Left lung (tissue), 10 donors: Measurements from ENCODE around the gene PRSS16. TPM values are rescaled to one million over a fixed set of nuclear protein-coding genes. Genes with fewer than 3 reads are reported as not detected.

ENCODE experiments used
- ATAC-seq: fragments of 200-7000 bp; cut with Tn5 transposase; one replicate; pipeline ENCODE4 v1.9.1; 2020; ENCODE audit warnings: moderate library complexity
- DNase-seq, 4 donors: peaks; one replicate each; pipeline ENCODE4 v3.0.0-alpha.2; 2013 to 2020
- H3K27ac ChIP-seq, 2 donors: fragments of 200-600 bp; sonication (generic) in 1 of 2; one replicate each; pipeline versions ENCODE4 v1.5.0 to v1.8.0; 2020 to 2021
- H3K27me3 ChIP-seq, 2 donors: fragments of 200-600 bp; sonication (generic) in 1 of 2; one replicate each; pipeline versions ENCODE4 v1.5.0 to v1.8.0; 2020 to 2021
- H3K36me3 ChIP-seq, 2 donors: fragments of 200-600 bp; sonication (generic) in 1 of 2; one replicate each; pipeline versions ENCODE4 v1.5.0 to v1.8.0; 2020 to 2021
- H3K4me1 ChIP-seq, 2 donors: fragments of 200-600 bp; one replicate each; pipeline ENCODE4 v1.8.0; 2021
- H3K4me3 ChIP-seq, 2 donors: fragments of 200-600 bp; sonication (generic) in 1 of 2; one replicate each; pipeline versions ENCODE4 v1.5.0 to v1.8.0; 2020 to 2021; ENCODE audit warnings: mild to moderate bottlenecking in 1 of 2
- H3K9me3 ChIP-seq, 2 donors: fragments of 200-600 bp; sonication (generic) in 1 of 2; one replicate each; pipeline versions ENCODE4 v1.5.0 to v1.8.0; 2020 to 2021
- intact Hi-C, 2 donors: fragments of 100-400 bp; cut with DNase I; formaldehyde crosslinking; loops; one replicate each; pipeline versions ENCODE4 v1.11.2 to v1.14.2; 2022
- polyA plus RNA-seq, 6 donors: library from polyadenylated mRNA; unstranded; fragments of 120-200 nt; gene quantifications; one replicate each; pipeline ENCODE4 v1.2.1, GENCODE V29; 2013; ENCODE audit not compliant: insufficient read length in 6 of 6
- total RNA-seq, 2 donors: library from RNA; stranded (reverse); fragmentation: NEBNext Ultra II Directional; extraction: Animal tissue kit (Norgen Biotek cat#: 25700); gene quantifications; one replicate each; pipeline ENCODE4 v1.2.1, GENCODE V29; 2021
- TF ChIP-seq, protein P1 (sequence below), 2 donors: fragments of 200-600 bp; sonication (generic) in 1 of 2; IDR thresholded peaks; one replicate each; pipeline versions ENCODE4 v1.5.0 to v1.8.0; 2021; ENCODE audit warnings: antibody characterized with exemption in 2 of 2
- donor health status: DM: no; HTN: yes; CAD: no.
- donor health status: DM: no; HTN: no; CAD: no.

PRSS16 gene
- total and polyA plus RNA-seq, 8 donors: 3.4 to 18.3 (median 5.2) TPM

DNA sequence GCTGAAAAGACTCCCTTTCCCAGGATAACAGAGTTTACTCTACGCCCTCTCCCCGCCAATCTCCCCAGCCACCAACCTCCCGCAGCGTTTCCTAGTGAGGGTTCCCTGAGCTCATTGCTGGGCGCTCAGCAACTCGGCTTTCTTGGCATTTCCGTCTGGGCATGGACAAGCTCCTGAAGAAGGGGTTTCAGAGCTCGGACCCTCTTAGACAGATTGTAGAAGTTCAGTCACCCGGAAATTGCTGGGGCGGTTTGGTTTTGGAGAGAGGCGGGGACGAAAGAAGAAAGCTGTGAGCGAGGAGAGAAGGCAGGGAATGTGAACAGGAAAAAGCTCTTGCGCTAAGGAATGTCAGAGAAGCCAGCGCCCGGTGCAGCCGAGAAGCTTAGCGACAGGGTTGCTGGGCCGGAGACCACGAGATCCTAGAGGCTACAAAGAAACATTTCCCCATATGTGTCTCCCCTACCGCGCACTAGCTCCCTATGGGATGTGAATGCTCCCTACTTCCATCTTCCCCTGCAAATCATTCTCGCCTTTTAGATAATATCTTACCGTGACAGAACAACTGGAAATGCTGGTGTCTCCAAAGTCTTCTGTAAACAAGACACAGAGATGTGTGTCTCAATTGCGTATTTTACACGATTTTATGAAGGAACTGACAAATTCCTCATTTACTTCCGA lies 48.7 kb downstream of the PRSS16 start:
- peaks cover 86 to 100% of the 10 kb centered on the region in 2 donors for H3K27me3 ChIP-seq
- DNase-seq (no peak), ATAC-seq (no peak)
- no peak overlapping the region for H3K27ac ChIP-seq
- no peak overlapping the region for H3K4me3 ChIP-seq
- H3K4me1 ChIP-seq: no peaks in the 10 kb centered on the region
- no peaks in the 10 kb centered on the region for H3K36me3 ChIP-seq
- intact Hi-C loops: no loop called here
- H3K9me3 ChIP-seq: peaks cover 0 to 2% of the 10 kb centered on the region in 2 donors
- TF ChIP-seq, protein P1, sequence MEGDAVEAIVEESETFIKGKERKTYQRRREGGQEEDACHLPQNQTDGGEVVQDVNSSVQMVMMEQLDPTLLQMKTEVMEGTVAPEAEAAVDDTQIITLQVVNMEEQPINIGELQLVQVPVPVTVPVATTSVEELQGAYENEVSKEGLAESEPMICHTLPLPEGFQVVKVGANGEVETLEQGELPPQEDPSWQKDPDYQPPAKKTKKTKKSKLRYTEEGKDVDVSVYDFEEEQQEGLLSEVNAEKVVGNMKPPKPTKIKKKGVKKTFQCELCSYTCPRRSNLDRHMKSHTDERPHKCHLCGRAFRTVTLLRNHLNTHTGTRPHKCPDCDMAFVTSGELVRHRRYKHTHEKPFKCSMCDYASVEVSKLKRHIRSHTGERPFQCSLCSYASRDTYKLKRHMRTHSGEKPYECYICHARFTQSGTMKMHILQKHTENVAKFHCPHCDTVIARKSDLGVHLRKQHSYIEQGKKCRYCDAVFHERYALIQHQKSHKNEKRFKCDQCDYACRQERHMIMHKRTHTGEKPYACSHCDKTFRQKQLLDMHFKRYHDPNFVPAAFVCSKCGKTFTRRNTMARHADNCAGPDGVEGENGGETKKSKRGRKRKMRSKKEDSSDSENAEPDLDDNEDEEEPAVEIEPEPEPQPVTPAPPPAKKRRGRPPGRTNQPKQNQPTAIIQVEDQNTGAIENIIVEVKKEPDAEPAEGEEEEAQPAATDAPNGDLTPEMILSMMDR (IDR thresholded peaks at IDR 0.05): no peak

DNA sequence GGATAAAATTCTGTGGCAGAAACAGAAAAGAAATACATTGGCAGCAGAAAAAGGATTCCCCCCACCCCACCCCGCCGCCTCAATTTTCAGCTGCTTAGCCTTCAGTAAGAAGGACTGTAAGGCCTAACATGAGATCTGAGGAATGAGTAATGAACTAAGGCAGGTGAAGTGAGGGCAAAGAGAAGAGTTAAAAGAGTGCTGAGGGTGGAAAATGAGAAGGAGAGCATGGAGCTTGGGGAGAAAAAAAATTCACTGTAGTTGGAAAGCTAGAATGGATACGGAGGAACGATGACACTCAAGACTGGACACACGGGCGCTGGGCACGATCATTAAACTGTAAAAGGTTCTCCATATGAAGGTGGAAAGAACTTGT lies 50.0 kb downstream of the PRSS16 start:
- Histone ChIP-seq H3K36me3 (no peaks in the 10 kb centered on the region), H3K27ac (no peak overlapping the region), H3K4me3 (no peak overlapping the region), H3K27me3 (peaks cover 86 to 100% of the 10 kb centered on the region in 2 donors), H3K4me1 (no peaks in the 10 kb centered on the region), H3K9me3 (peaks cover 0 to 2% of the 10 kb centered on the region in 2 donors)
- TF ChIP-seq, protein P1 (IDR thresholded peaks at IDR 0.05): no peak
- DNase-seq: no peak
- intact Hi-C loops: no loop called here
- ATAC-seq: no peak

DNA sequence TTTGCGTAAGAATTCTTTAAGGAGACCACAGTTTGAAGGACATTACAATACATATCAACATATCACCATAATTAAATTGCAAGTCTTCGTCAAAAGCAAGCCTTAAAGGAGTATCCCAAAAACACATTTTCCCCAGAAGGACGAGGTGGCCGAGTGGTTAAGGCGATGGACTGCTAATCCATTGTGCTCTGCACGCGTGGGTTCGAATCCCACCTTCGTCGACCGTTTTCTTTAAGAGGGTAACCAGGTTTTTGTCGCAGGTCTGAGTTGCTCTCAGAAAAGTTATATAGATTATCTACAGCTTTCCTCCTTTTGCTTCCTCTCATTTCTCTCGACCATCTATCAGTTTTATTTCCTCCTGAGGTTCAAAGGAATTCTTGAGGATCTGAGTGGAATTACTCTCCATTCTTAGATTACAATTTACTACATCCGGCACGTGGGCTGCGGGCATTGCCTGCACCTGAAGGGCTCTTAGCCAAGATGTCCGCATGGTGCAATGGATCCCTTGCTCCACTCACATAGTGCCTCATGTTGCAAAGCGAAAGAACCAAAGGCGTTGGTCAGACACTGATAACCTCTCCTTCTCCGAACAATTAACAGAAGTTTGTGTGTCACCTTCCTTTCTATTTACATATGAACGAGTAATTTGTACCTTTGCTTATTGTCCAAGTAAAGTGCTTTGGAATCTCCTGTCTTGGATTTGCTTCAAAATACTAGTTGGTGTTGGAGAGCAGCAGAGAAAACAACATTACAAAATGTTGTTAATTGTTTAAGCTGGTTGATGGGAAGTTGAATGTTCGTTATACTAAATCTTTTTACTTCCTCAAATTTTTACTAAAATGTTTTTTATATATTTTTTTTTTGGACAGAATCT lies 50.6 kb downstream of the PRSS16 start:
- TF ChIP-seq, protein P1 (IDR thresholded peaks at IDR 0.05): no peak
- no peak for DNase-seq
- Histone ChIP-seq H3K27ac (no peak overlapping the region), H3K9me3 (peaks cover 0 to 4% of the 10 kb centered on the region in 2 donors), H3K4me3 (no peak overlapping the region), H3K36me3 (no peaks in the 10 kb centered on the region), H3K27me3 (peaks cover 87 to 100% of the 10 kb centered on the region in 2 donors), H3K4me1 (no peaks in the 10 kb centered on the region)
- no peak for ATAC-seq
- intact Hi-C loops: no loop called here

DNA sequence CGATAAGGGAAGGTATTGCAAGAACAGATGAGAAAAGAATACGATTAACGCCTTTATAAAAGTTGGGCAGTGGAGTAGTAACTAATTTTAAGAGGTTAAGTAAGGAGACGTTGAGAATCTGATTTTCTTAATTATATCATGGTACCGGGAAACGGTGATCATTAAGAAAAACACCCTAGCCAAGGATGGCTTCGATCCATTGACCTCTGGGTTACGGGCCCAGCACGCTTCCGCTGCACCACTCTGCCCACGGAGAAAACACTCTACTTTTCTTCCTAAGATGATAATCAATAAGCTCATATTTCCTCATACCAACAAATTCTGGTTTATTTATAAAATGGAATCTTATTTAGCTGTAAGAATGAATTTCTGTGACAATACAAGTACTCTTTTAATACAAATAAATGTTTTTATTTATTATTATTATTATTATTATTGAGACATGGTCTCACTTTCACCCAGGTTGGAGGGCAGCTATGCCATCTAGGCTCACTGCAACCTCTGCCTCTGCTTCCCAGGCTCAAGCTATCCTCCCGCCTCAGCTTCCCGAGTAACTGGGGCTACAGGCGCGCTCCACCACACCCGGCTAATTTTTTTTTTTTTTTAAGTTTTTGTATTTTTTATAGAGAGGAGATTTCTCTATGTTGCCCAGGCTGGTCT lies 56.2 kb downstream of the PRSS16 start:
- Histone ChIP-seq H3K4me1 (no peaks in the 10 kb centered on the region), H3K27me3 (peaks cover 30 to 99% of the 10 kb centered on the region in 2 donors), H3K4me3 (no peak overlapping the region), H3K36me3 (no peaks in the 10 kb centered on the region), H3K9me3 (peaks cover 0 to 4% of the 10 kb centered on the region in 2 donors), H3K27ac (no peak overlapping the region)
- no peak for ATAC-seq
- no peak for DNase-seq
- TF ChIP-seq, protein P1 (IDR thresholded peaks at IDR 0.05): no peak
- intact Hi-C loops: no loop called here

Other genes with a start within 250 kb of the PRSS16 start
- gene POM121L2, start 64.6 kb downstream of the PRSS16 start, total RNA-seq: not detected
- under 1 TPM in 1 of 6 donors, not detected in 5; 0.10 TPM for gene POM121L2, start 64.6 kb downstream of the PRSS16 start, polyA plus RNA-seq
- gene ZNF391, start 141.1 kb downstream of the PRSS16 start, total RNA-seq: 1 to 10 TPM; 2.5 to 5.6 TPM
- 10 to 100 TPM; 14.6 to 20.3 (median 16.8) TPM for gene ZNF391, start 141.1 kb downstream of the PRSS16 start, polyA plus RNA-seq
- gene ZNF184, start 225.4 kb downstream of the PRSS16 start, total RNA-seq: 1 to 10 TPM; 6.0 TPM
- gene ZNF184, start 225.4 kb downstream of the PRSS16 start, polyA plus RNA-seq: 10 to 100 TPM; 15.8 to 21.2 (median 16.8) TPM